KMS-11 (cell line): Measurements from ENCODE around the gene GLT6D1.

Experiments used
- H2AFZ ChIP-seq: fragments of 200-600 bp; sonication (generic); 2 replicates; pipeline ENCODE4 v1.6.1; 2016; ENCODE audit warnings: antibody characterized with exemption, mixed run types, low read depth
- H3K27ac ChIP-seq: fragments of 200-600 bp; sonication (generic); 2 replicates; pipeline ENCODE4 v1.6.1; 2016; ENCODE audit warnings: mild to moderate bottlenecking, mixed run types
- H3K27me3 ChIP-seq: fragments of 200-600 bp; sonication (generic); 2 replicates; pipeline ENCODE4 v1.6.1; 2017; ENCODE audit warnings: mild to moderate bottlenecking, low read depth, mixed run types, moderate library complexity; ENCODE audit not compliant: insufficient read depth
- H3K36me3 ChIP-seq: fragments of 200-600 bp; sonication (generic); 2 replicates; pipeline ENCODE4 v1.6.1; 2017; ENCODE audit warnings: mild to moderate bottlenecking, mixed run types; ENCODE audit not compliant: insufficient read depth
- H3K4me1 ChIP-seq: fragments of 200-600 bp; sonication (generic); 2 replicates; pipeline ENCODE4 v1.6.1; 2016; ENCODE audit warnings: mild to moderate bottlenecking, low read depth, mixed run types; ENCODE audit not compliant: poor library complexity, severe bottlenecking
- H3K4me2 ChIP-seq: fragments of 200-600 bp; sonication (generic); 2 replicates; pipeline ENCODE4 v1.7.0; 2016; ENCODE audit warnings: mild to moderate bottlenecking, mixed run types
- H3K4me3 ChIP-seq: fragments of 200-600 bp; sonication (generic); IDR thresholded peaks from 2 replicates; pipeline ENCODE4 v1.6.1; 2017; ENCODE audit warnings: low read depth, low read length, mixed read lengths; ENCODE audit not compliant: insufficient read depth
- H3K79me2 ChIP-seq: fragments of 200-600 bp; sonication (generic); 2 replicates; pipeline ENCODE4 v1.6.1; 2016; ENCODE audit warnings: low read depth, mixed run types; ENCODE audit not compliant: insufficient read depth
- H3K9ac ChIP-seq: fragments of 200-600 bp; sonication (generic); 2 replicates; pipeline ENCODE4 v1.6.1; 2016; ENCODE audit warnings: mild to moderate bottlenecking, mixed run types
- H4K20me1 ChIP-seq: fragments of 200-600 bp; sonication (generic); 2 replicates; pipeline ENCODE4 v1.6.1; 2016; ENCODE audit warnings: mild to moderate bottlenecking, mixed run types; ENCODE audit not compliant: insufficient read depth
- TF ChIP-seq, protein P1 (sequence below): fragments of 200-600 bp; sonication (generic); conservative IDR thresholded peaks from 2 replicates; pipeline ENCODE4 v1.6.1; 2017; ENCODE audit warnings: low read depth, mild to moderate bottlenecking, antibody characterized with exemption, low read length, moderate library complexity, mixed read lengths

GLT6D1 gene

GRCh38 chr9:135608294-135608998 is 30.9 kb downstream of the GLT6D1 start:
- no peak overlapping the region for H3K4me3 ChIP-seq
- H4K20me1 ChIP-seq, result no peaks in the 10 kb centered on the region
- H3K4me1 ChIP-seq, result no peaks in the 10 kb centered on the region
- H3K79me2 ChIP-seq, result no peaks in the 10 kb centered on the region
- H3K27me3 ChIP-seq, result peaks cover 54% of the 10 kb centered on the region
- no peak overlapping the region for H3K9ac ChIP-seq
- TF ChIP-seq, protein P1, sequence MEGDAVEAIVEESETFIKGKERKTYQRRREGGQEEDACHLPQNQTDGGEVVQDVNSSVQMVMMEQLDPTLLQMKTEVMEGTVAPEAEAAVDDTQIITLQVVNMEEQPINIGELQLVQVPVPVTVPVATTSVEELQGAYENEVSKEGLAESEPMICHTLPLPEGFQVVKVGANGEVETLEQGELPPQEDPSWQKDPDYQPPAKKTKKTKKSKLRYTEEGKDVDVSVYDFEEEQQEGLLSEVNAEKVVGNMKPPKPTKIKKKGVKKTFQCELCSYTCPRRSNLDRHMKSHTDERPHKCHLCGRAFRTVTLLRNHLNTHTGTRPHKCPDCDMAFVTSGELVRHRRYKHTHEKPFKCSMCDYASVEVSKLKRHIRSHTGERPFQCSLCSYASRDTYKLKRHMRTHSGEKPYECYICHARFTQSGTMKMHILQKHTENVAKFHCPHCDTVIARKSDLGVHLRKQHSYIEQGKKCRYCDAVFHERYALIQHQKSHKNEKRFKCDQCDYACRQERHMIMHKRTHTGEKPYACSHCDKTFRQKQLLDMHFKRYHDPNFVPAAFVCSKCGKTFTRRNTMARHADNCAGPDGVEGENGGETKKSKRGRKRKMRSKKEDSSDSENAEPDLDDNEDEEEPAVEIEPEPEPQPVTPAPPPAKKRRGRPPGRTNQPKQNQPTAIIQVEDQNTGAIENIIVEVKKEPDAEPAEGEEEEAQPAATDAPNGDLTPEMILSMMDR, result no peak
- no peak overlapping the region for H3K27ac ChIP-seq
- no peaks in the 10 kb centered on the region for H3K36me3 ChIP-seq
- no peak overlapping the region for H3K4me2 ChIP-seq
- H2AFZ ChIP-seq, result no peak overlapping the region

GRCh38 chr9:135607401-135608293 is 31.7 kb downstream of the GLT6D1 start:
- Histone ChIP-seq H3K27ac (no peak overlapping the region), H3K36me3 (no peaks in the 10 kb centered on the region), H3K4me2 (no peak overlapping the region), H4K20me1 (no peaks in the 10 kb centered on the region), H3K79me2 (no peaks in the 10 kb centered on the region), H3K4me3 (no peak overlapping the region), H3K27me3 (peaks cover 49% of the 10 kb centered on the region), H2AFZ (no peak overlapping the region), H3K9ac (no peak overlapping the region), H3K4me1 (no peaks in the 10 kb centered on the region)
- TF ChIP-seq, protein P1, result no peak

DNA sequence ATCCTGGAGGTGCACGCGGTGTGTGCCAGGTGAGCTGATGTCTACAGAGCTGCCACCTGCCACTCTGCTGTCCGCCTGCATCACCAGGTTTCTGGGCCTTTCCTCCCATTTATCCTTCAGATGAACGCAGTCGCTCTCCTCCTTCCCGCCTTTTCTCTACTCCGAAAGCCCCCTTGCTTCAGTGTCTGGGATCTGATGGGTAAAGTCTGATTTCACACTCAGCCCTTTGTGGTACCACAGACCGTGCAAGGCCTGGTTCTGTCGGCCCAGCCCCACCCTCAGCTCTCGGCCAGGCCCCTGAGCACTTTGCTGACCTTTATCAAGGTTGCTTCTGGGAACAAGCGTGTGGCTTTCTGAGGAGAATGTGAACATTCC is 32.5 kb downstream of the GLT6D1 start:
- H3K36me3 ChIP-seq, result no peaks in the 10 kb centered on the region
- no peak overlapping the region for H2AFZ ChIP-seq
- TF ChIP-seq, protein P1, result no peak
- H3K4me3 ChIP-seq, result no peak overlapping the region
- no peak overlapping the region for H3K27ac ChIP-seq
- no peaks in the 10 kb centered on the region for H4K20me1 ChIP-seq
- H3K4me1 ChIP-seq, result no peaks in the 10 kb centered on the region
- no peaks in the 10 kb centered on the region for H3K79me2 ChIP-seq
- H3K9ac ChIP-seq, result no peak overlapping the region
- H3K27me3 ChIP-seq, result peaks cover 50% of the 10 kb centered on the region
- H3K4me2 ChIP-seq, result no peak overlapping the region

DNA sequence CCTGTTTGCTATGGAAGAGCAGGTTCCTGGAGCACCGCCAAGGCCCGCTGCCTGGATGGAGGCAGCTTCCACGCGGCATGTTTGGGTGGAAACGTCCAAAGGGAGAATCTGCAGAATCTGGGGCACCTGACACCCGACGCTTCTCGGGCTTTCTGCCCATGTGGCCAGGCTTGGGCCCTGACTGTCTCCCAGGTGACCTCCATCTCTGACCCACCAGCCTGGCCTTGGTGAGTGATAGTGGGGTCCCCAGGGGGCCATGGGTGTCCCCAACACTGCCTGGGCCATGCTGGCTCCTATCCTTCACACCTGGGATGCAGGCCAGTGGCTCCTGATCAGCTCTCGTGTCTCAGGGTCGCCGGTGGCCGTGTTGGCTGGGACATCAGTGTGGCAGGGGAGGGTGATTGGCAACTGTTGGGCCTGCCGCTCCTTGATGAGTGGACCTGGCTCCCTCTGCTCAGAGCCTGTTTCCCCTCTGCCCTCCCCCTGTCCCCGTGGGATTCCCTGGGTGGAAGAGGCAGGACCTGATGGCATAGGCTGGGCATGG is 34.0 kb downstream of the GLT6D1 start:
- H4K20me1 ChIP-seq, result no peaks in the 10 kb centered on the region
- no peaks in the 10 kb centered on the region for H3K79me2 ChIP-seq
- peaks cover 62% of the 10 kb centered on the region for H3K27me3 ChIP-seq
- TF ChIP-seq, protein P1, result no peak
- H3K4me2 ChIP-seq, result no peak overlapping the region
- H3K9ac ChIP-seq, result no peak overlapping the region
- no peak overlapping the region for H3K27ac ChIP-seq
- no peaks in the 10 kb centered on the region for H3K4me1 ChIP-seq
- no peaks in the 10 kb centered on the region for H3K36me3 ChIP-seq
- no peak overlapping the region for H2AFZ ChIP-seq
- H3K4me3 ChIP-seq, result no peak overlapping the region
